ENCODE data around the gene DOK3.

Gene DOK3

GRCh38 chr5:177553671-177554429, 44.2 kb upstream of the DOK3 start:
- TF ChIP-seq CTCF (conservative IDR thresholded peaks at IDR 0.05; ENCODE audit: low read length), result no peak
- no peak for TF ChIP-seq EZH2phosphoT487 (IDR thresholded peaks at IDR 0.05; ENCODE audit: borderline replicate concordance)
- Histone ChIP-seq H3K36me3 (ENCODE audit: insufficient read depth, low read length) (no peaks in the 10 kb centered on the region), H3F3A (ENCODE audit: low read depth) (no peaks in the 10 kb centered on the region), H3K4me3 (ENCODE audit: low read length, poor library complexity, severe bottlenecking) (peak overlapping the region; percentile 79), H3K4me1 (ENCODE audit: insufficient read depth, low read length, poor library complexity, severe bottlenecking) (peaks cover 25% of the 10 kb centered on the region), H2AFZ (ENCODE audit: low read length) (0 out of 2 replicates have a peak overlapping the region, but pooled peaks have one; percentile 12), H4K20me1 (ENCODE audit: insufficient read depth, low read length, poor library complexity, severe bottlenecking) (peaks cover 15% of the 10 kb centered on the region), H3K9ac (ENCODE audit: low read depth, low read length, poor library complexity, severe bottlenecking) (peak overlapping the region; percentile 77), H3K27me3 (ENCODE audit: insufficient read depth, low read length, poor library complexity, severe bottlenecking) (no peaks in the 10 kb centered on the region), H3K9me2 (replicated peaks; ENCODE audit: low read depth, low read length) (no peaks in the 10 kb centered on the region), H3K4me2 (ENCODE audit: low read depth, low read length, poor library complexity, severe bottlenecking) (peak overlapping the region; percentile 86), H3K79me2 (ENCODE audit: insufficient read depth, low read length) (peaks cover 39% of the 10 kb centered on the region), H3K9me3 (ENCODE audit: insufficient read depth, low read depth, low read length) (no peaks in the 10 kb centered on the region)

GRCh38 chr5:177552839-177553455, 43.3 kb upstream of the DOK3 start:
- peaks cover 25% of the 10 kb centered on the region for H3K4me1 ChIP-seq (ENCODE audit: insufficient read depth, low read length, poor library complexity, severe bottlenecking)
- no peaks in the 10 kb centered on the region for H3K36me3 ChIP-seq (ENCODE audit: insufficient read depth, low read length)
- peak overlapping the region; percentile 77 for H3K9ac ChIP-seq (ENCODE audit: low read depth, low read length, poor library complexity, severe bottlenecking)
- no peak for TF ChIP-seq CTCF (conservative IDR thresholded peaks at IDR 0.05; ENCODE audit: low read length)
- TF ChIP-seq EZH2phosphoT487 (IDR thresholded peaks at IDR 0.05; ENCODE audit: borderline replicate concordance), result no peak
- peaks cover 39% of the 10 kb centered on the region for H3K79me2 ChIP-seq (ENCODE audit: insufficient read depth, low read length)
- H3K9me3 ChIP-seq (ENCODE audit: insufficient read depth, low read depth, low read length), result no peaks in the 10 kb centered on the region
- peaks cover 15% of the 10 kb centered on the region for H4K20me1 ChIP-seq (ENCODE audit: insufficient read depth, low read length, poor library complexity, severe bottlenecking)
- H3K27me3 ChIP-seq (ENCODE audit: insufficient read depth, low read length, poor library complexity, severe bottlenecking), result no peaks in the 10 kb centered on the region
- H3F3A ChIP-seq (ENCODE audit: low read depth), result no peaks in the 10 kb centered on the region
- H3K9me2 ChIP-seq (replicated peaks; ENCODE audit: low read depth, low read length), result no peaks in the 10 kb centered on the region
- peak overlapping the region; percentile 79 for H3K4me3 ChIP-seq (ENCODE audit: low read length, poor library complexity, severe bottlenecking)
- peak overlapping the region; percentile 86 for H3K4me2 ChIP-seq (ENCODE audit: low read depth, low read length, poor library complexity, severe bottlenecking)
- H2AFZ ChIP-seq (ENCODE audit: low read length), result no peak overlapping the region

GRCh38 chr5:177550122-177550521, 40.5 kb upstream of the DOK3 start:
- Histone ChIP-seq H3K9me2 (replicated peaks; ENCODE audit: low read depth, low read length) (no peaks in the 10 kb centered on the region), H3K27me3 (ENCODE audit: insufficient read depth, low read length, poor library complexity, severe bottlenecking) (no peaks in the 10 kb centered on the region), H3K9me3 (ENCODE audit: insufficient read depth, low read depth, low read length) (no peaks in the 10 kb centered on the region), H4K20me1 (ENCODE audit: insufficient read depth, low read length, poor library complexity, severe bottlenecking) (peaks cover 15% of the 10 kb centered on the region), H3F3A (ENCODE audit: low read depth) (no peaks in the 10 kb centered on the region), H3K4me3 (ENCODE audit: low read length, poor library complexity, severe bottlenecking) (no peak overlapping the region), H3K36me3 (ENCODE audit: insufficient read depth, low read length) (no peaks in the 10 kb centered on the region), H3K79me2 (ENCODE audit: insufficient read depth, low read length) (peaks cover 39% of the 10 kb centered on the region), H2AFZ (ENCODE audit: low read length) (no peak overlapping the region), H3K9ac (ENCODE audit: low read depth, low read length, poor library complexity, severe bottlenecking) (no peak overlapping the region), H3K4me2 (ENCODE audit: low read depth, low read length, poor library complexity, severe bottlenecking) (no peak overlapping the region), H3K4me1 (ENCODE audit: insufficient read depth, low read length, poor library complexity, severe bottlenecking) (peaks cover 15% of the 10 kb centered on the region)
- TF ChIP-seq EZH2phosphoT487 (IDR thresholded peaks at IDR 0.05; ENCODE audit: borderline replicate concordance), result no peak
- TF ChIP-seq CTCF (conservative IDR thresholded peaks at IDR 0.05; ENCODE audit: low read length), result no peak
